NCI-H2196 (cell line): Measurements from ENCODE around the gene TOMM20.

ENCODE experiments used
- DNase-seq: peaks from one replicate; lab custom pipeline; 2025; ENCODE audit not compliant: unreplicated experiment; lab: John Stamatoyannopoulos, UW

The TOMM20 gene

DNA sequence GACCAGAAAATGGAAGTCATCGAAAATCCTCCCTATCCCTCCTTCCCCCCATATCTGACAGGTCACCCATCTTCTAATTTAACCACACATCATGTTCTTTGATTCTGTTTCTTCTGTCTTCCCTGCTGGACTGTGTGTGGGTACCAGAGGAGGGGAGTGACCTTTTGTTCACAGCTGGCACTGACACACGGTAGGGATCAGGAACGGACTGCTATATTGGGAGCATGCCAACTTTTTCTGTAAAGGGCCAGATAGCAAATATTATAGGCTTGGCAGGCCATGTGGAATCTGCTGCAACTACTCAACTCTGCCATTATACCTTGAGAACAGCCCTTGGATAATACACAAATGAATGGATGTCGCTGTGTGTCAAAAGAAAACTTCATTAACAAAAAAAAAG is 7.5 kb upstream of the TOMM20 start:
- DNase-seq, result peak; percentile 7

DNA sequence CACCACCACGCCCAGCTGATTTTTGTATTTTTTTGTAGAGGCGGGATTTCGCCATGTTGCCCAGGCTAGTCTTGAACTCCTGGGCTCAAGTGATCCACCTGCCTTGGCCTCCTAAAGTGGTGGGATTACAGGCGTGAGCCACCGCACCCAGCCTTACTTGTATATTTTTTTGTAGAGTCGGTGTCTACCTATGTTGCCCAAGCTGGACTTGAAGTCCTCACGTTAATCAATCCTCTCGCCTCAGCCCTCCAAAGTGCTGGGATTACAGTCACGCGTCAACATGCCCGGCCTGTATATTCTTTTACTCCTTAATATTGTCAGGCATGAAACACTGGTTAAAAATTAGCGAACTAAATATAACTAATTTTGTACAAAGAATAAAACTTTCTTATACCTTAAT is 5.5 kb upstream of the TOMM20 start:
- no peak for DNase-seq

GRCh38 chr1:235133086-235133485 is 4.4 kb upstream of the TOMM20 start:
- DNase-seq, result no peak

GRCh38 chr1:235131961-235132360 is 3.3 kb upstream of the TOMM20 start:
- no peak for DNase-seq

- no peak for DNase-seq
Observed at GRCh38 chr1:235130766-235131270, 2.2 kb upstream of the TOMM20 start.

- no peak for DNase-seq
Observed at GRCh38 chr1:235129774-235130570, 1.3 kb upstream of the TOMM20 start.

DNA sequence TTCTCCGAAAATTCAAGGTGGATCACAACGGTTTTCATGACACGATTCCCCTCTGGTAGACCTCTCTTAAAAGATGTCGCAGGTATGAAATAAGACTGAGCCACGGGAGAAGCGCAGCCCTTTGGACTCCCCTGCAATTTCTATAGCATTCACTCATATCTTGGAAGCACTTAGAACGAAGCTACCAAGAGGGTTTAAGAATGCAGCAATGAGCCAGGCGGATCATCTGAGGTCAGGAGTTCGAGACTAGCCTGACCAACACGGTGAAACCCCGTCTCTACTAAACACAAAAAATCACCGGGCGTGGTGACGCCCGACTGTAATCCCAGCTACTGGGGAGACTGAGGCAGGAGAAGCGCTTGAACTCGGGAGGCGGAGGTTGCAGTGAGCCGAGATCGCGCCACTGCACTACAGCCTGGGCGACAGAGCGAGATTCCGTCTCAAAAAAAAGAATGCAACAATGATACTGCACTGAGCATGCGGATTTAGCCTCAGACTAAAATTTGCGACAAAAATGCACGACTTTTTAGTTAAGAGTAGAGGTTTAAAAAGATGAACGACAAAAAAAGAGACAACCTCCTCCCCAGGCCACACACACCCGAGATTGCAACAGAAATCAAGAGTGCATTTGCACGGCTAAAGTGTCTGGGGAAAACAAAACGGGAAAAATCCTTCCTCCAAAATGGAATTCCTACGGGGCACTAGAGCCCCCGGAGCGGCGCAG is 743 bp downstream of the TOMM20 start:
- no peak for DNase-seq

DNA sequence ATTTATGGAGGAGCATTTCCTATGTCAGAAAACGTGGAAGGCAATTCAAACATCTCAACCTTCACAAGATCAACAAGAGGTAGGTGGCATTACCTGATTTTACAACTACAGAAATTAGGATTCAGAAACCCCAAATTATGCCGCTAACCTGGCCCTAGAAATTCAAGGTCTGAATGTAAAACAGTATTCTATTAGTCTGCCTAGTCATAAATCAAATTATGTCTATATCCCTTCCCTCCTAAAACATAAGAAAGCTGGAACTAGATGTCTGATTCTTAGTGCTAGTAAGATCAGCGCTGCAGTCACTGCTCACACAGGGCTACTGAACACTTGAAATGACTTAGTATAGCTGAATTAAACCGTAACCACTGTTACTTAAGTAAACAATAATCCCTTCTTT is 1.4 kb downstream of the TOMM20 start:
- DNase-seq, result no peak

GRCh38 chr1:235124665-235125064 is 4.0 kb downstream of the TOMM20 start:
- DNase-seq, result no peak

GRCh38 chr1:235124111-235124510 is 4.5 kb downstream of the TOMM20 start:
- no peak for DNase-seq

- DNase-seq, result no peak
Observed at GRCh38 chr1:235122348-235122747, 6.3 kb downstream of the TOMM20 start.

- no peak for DNase-seq
Observed at GRCh38 chr1:235113183-235113917, 15.3 kb downstream of the TOMM20 start.

DNA sequence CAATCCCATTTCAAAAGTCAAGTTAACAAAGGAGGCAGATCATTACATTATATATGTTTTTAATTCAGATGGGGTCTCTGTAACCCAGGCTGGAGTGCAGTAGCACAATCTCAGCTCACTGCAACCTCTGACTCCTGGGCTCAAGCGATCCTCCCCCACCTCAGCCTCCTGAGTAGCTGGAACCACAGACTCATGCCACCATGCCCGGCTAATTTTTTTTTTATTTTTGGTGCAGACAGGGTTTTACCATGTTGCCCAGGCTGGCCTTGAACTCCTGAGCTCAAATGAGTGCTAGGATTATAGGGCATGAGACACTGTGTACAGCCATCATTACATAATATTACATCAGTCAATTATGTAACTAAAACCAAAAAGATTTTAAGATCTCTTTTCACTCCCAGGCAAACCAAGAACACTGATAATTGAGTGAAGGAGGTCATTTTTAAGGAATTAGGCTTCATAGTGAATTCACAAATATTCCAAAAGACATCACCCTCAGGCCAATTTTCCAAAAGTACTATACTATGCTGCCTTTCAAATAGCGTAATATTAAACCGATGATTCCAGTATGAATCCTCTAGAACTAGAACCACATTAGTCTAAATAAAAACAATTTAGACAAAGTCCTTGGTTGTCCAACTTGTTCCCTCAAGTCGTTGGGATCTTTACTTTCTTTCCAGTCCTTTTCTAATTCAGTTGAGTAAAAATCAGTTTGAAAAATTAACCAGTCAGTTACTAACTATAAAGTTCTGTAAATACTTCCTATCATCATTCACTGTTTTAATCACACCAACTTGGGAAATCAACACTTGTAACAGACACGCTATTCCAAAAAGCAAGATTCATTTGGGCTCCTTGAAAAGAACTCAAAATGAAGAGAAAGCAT is 16.1 kb downstream of the TOMM20 start:
- no peak for DNase-seq

- no peak for DNase-seq
Observed at GRCh38 chr1:235111107-235111506, 17.5 kb downstream of the TOMM20 start.

GRCh38 chr1:235108876-235109275 is 19.8 kb downstream of the TOMM20 start:
- DNase-seq, result no peak

GRCh38 chr1:235108185-235108593 is 20.4 kb downstream of the TOMM20 start:
- DNase-seq, result no peak

GRCh38 chr1:235107368-235108184 is 21.1 kb downstream of the TOMM20 start:
- no peak for DNase-seq

DNA sequence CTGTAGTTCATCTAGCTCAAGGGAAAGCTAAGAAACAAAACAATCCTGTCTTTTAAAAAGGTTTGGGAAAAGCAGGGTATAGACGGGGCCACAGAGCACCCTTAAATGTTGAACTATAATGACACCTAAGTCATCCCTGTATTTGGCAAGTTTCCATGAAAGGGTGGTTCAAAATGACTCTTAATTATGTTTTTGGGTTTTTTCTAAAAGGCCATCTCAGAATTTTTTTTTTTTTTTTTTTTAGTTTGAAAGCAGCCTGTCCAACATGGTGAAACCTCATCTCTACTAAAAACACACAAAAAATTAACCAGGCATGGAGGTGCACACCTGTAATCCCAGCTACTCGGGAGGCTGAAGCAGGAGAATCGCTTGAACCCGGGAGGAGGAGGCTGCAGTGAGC is 22.2 kb downstream of the TOMM20 start:
- DNase-seq, result no peak
